ENCODE data around the gene KANK3. TPM values are rescaled to one million over a fixed set of nuclear protein-coding genes. Genes with fewer than 3 reads are reported as not detected.
"Not testable (repeated sequence)": the region's sequence is repeated elsewhere in the genome, so short reads cannot be mapped to it uniquely, and the experiment has no call there.

Gene KANK3
- total RNA-seq, 2 experiments from 2014 or later: 1.3 to 2.7 TPM

DNA sequence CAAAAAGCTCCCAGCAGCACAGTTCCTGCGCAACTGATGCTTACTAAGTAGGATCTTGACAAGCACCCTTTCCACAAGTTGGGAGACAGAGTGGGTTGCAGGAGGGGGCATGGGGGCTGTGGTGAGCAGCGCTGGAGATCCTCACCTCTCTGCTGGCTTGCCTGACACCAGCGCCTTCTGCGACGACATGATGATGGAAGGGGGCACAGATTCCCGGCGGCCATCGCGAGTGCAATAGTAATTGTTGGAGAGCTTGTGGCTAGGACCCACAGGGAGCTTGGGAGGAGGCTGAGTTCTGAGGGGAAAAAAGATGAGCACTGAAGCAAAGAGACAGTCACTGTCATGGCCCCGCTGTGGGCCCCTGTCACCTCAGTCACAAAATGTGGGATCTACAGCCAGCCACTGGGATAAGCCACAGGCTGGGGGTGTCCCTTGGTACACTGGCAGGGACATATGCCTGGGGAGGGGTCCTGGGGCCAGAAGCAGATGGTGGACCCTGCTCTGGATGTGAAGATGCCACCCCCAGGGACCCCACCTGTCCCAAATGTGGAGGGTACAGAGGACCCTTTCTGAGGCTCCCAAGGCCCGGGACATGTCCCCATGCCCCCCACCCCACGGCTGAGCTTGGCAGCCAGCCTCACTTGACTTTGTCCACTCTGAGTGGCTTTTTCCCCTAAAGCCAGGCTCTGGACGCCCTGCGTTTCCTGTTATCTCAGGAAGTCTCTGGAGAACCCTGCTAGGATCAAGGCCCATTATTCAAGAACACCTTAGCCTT, 26.5 kb downstream of the KANK3 start:
- H3K9me3 Mint-ChIP-seq: no peaks in the 10 kb centered on the region
- no peaks in the 10 kb centered on the region for H3K27me3 Mint-ChIP-seq
- POLR2A ChIA-PET: no interaction called here
- no peak for DNase-seq
- H3K4me3 Mint-ChIP-seq: no peak overlapping the region
- CTCF ChIA-PET: no interaction called here
- peaks cover 21% of the 10 kb centered on the region for H3K4me1 Mint-ChIP-seq
- H3K36me3 Mint-ChIP-seq (ENCODE audit: low read depth): peaks cover 14% of the 10 kb centered on the region
- H3K27ac Mint-ChIP-seq: no peak overlapping the region

GRCh38 chr19:8314981-8315640, 28.0 kb downstream of the KANK3 start:
- H3K27ac Mint-ChIP-seq, H3K9me3 Mint-ChIP-seq: not testable (repeated sequence)

GRCh38 chr19:8311461-8312260, 31.4 kb downstream of the KANK3 start:
- POLR2A ChIA-PET: no interaction called here
- H3K27ac Mint-ChIP-seq: no peak overlapping the region
- no peaks in the 10 kb centered on the region for H3K9me3 Mint-ChIP-seq
- CTCF ChIA-PET: interaction anchor here (0.6 to 1.1 kb wide), 4 partner anchors 9 to 367 kb away, joined by 3 to 4 read pairs (median 4); no protein-coding TSS in a partner anchor
- H3K4me1 Mint-ChIP-seq: peaks cover 27% of the 10 kb centered on the region
- no peak overlapping the region for H3K4me3 Mint-ChIP-seq
- peaks cover 21% of the 10 kb centered on the region for H3K36me3 Mint-ChIP-seq (ENCODE audit: low read depth)
- DNase-seq: no peak
- no peaks in the 10 kb centered on the region for H3K27me3 Mint-ChIP-seq

More at GRCh38 chr19:8314981-8315640, 28.0 kb downstream of the KANK3 start:
- POLR2A ChIA-PET, DNase-seq, H3K27me3 Mint-ChIP-seq, H3K4me3 Mint-ChIP-seq, CTCF ChIA-PET: not testable (repeated sequence)
- Mint-ChIP-seq H3K36me3 (ENCODE audit: low read depth) (peaks cover 14% of the 10 kb centered on the region), H3K4me1 (peaks cover 14% of the 10 kb centered on the region)

- Mint-ChIP-seq H3K9me3 (no peaks in the 10 kb centered on the region), H3K36me3 (ENCODE audit: low read depth) (peaks cover 18% of the 10 kb centered on the region), H3K27ac (no peak overlapping the region), H3K4me1 (peaks cover 34% of the 10 kb centered on the region), H3K27me3 (no peaks in the 10 kb centered on the region), H3K4me3 (no peak overlapping the region)
- ChIA-PET POLR2A (no interaction called here), CTCF (interaction anchor here (0.9 to 1.1 kb wide), 3 partner anchors 8 to 366 kb away, joined by 3 to 4 read pairs (median 4); no protein-coding TSS in a partner anchor)
- DNase-seq: no peak
Observed at GRCh38 chr19:8310342-8311055, 32.6 kb downstream of the KANK3 start.

GRCh38 chr19:8308891-8309291, 34.2 kb downstream of the KANK3 start:
- Mint-ChIP-seq H3K36me3 (ENCODE audit: low read depth) (peaks cover 22% of the 10 kb centered on the region), H3K9me3 (no peaks in the 10 kb centered on the region), H3K27me3 (no peaks in the 10 kb centered on the region), H3K4me1 (peaks cover 35% of the 10 kb centered on the region), H3K27ac (peak overlapping the region; percentile 79), H3K4me3 (peak overlapping the region; percentile 78)
- ChIA-PET POLR2A (no interaction called here), CTCF (no interaction called here)
- no peak for DNase-seq

DNA sequence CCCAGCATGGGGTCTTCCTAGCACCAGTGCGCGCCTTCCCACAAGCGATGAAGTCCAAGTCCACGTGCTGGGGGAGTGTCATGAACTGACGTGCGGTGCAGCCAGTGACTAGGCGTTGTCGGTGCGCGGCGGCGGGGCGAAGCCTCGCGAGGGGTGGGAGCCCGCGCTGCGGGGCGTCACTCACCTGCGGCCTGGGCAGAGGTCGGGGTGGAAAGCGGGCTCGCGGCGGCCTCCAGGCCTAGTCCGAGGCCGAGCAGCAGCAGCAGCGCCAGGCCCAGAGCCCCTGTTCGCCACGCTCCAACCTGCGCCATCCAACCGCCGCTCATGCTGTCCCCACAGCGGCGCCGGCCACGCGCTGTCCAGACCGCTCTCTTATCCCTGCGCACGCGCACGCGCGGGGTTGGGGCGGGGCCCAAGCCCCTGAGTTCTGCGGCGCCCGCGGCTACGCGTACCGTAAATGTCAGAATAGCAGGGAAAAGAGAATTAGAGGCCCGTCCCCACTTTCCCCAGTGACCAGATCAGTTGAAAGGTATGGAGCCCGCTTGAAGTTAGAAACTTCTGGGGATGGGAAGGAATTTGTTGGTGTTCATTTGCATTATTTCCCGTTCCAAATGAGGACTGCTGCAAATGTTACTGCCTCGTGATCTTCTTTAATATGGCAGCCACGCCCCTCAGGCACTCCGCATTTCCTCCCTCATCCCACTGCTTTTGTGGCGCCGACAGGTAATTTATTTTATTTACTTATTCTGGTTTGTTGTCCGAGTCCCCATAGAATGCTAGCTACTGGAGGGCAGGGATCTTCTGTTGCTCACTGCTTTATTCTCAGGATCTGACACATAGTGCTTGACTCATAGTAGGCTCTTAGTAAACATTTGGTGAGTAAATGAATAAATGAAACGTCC, 34.8 kb downstream of the KANK3 start, which contains the start of gene CD320:
Gene CD320 (minus strand): TSS at position 394 of the 902 bp plus-strand sequence. CDS start 68 bp downstream, at position 326.
- Mint-ChIP-seq H3K27ac (peak within 1 kb of the TSS; percentile 83), H3K27me3 (no peaks in the 10 kb centered on the region), H3K4me3 (peak within 1 kb of the TSS; percentile 78), H3K9me3 (no peaks in the 10 kb centered on the region), H3K36me3 (ENCODE audit: low read depth) (peaks cover 22% of the 10 kb centered on the region), H3K4me1 (peaks cover 35% of the 10 kb centered on the region)
- ChIA-PET POLR2A (no interaction called here), CTCF (no interaction called here)
- peak; percentile 87 for DNase-seq

GRCh38 chr19:8307400-8307964, 35.6 kb downstream of the KANK3 start:
- Mint-ChIP-seq H3K36me3 (ENCODE audit: low read depth) (peaks cover 22% of the 10 kb centered on the region), H3K27ac (peak overlapping the region; percentile 83), H3K9me3 (no peaks in the 10 kb centered on the region), H3K4me3 (peak overlapping the region; percentile 78), H3K4me1 (peaks cover 35% of the 10 kb centered on the region), H3K27me3 (no peaks in the 10 kb centered on the region)
- POLR2A ChIA-PET: no interaction called here
- CTCF ChIA-PET: interaction anchor here (0.6 kb wide), 1 partner anchor 381 kb away, joined by 3 read pairs; the partner anchor contains the start of gene CTXN1
- no peak for DNase-seq

DNA sequence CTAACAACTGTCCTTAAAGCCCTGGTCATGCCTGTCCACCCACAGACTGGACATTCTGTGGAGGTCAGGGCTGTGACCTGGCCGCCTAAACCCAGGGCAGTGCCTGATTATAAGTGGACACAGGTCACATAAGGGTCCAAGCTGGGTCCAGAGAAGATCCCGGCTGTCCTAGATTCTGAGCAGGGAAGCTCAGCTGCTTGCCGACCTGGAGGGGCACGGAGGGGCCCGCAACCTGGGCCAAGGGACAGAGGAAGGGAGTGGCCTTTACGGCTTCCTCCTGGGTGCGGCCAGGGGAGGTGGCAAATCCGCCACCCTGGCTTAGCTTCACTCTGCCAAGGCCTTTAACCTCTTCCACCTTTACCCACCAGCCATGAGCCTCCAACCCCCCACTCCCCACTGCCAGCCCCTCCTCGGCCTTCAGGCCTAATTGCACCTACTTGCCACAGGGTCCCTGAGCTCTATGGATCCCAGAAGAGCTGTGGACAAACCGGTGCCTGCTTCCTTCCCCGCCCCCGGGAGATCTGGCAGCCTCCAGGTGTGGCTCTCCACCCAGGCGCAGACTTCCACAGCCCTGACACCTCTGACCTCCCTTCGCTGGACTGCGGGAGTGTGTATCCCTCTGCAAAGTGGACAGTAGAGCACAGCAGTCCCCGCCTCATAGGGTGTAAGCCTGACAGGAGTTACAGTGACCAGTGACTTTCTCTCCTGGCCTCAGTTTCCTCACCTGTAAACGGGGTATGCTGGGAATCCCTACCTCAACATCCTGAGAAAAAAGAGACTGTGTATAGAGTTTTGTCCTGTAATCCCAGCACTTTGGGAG, 36.6 kb downstream of the KANK3 start:
- Mint-ChIP-seq H3K27ac (peak overlapping the region; percentile 83), H3K4me3 (peak overlapping the region; percentile 78), H3K36me3 (ENCODE audit: low read depth) (peaks cover 24% of the 10 kb centered on the region), H3K4me1 (peaks cover 35% of the 10 kb centered on the region), H3K9me3 (no peaks in the 10 kb centered on the region), H3K27me3 (no peaks in the 10 kb centered on the region)
- peak; percentile 5 for DNase-seq
- ChIA-PET POLR2A (no interaction called here), CTCF (interaction anchor here (1.3 kb wide), 1 partner anchor 14 kb away, joined by 4 read pairs; no protein-coding TSS in a partner anchor)

- no peaks in the 10 kb centered on the region for H3K27me3 Mint-ChIP-seq
- peaks cover 18% of the 10 kb centered on the region for H3K36me3 Mint-ChIP-seq (ENCODE audit: low read depth)
- H3K9me3 Mint-ChIP-seq: no peaks in the 10 kb centered on the region
- no peak overlapping the region for H3K4me3 Mint-ChIP-seq
- ChIA-PET POLR2A (no interaction called here), CTCF (interaction anchor here (1.3 kb wide), 1 partner anchor 14 kb away, joined by 4 read pairs; no protein-coding TSS in a partner anchor)
- peak; percentile 5 for DNase-seq
- peaks cover 35% of the 10 kb centered on the region for H3K4me1 Mint-ChIP-seq
- peak overlapping the region; percentile 60 for H3K27ac Mint-ChIP-seq
Observed at GRCh38 chr19:8305798-8306197, 37.3 kb downstream of the KANK3 start.

DNA sequence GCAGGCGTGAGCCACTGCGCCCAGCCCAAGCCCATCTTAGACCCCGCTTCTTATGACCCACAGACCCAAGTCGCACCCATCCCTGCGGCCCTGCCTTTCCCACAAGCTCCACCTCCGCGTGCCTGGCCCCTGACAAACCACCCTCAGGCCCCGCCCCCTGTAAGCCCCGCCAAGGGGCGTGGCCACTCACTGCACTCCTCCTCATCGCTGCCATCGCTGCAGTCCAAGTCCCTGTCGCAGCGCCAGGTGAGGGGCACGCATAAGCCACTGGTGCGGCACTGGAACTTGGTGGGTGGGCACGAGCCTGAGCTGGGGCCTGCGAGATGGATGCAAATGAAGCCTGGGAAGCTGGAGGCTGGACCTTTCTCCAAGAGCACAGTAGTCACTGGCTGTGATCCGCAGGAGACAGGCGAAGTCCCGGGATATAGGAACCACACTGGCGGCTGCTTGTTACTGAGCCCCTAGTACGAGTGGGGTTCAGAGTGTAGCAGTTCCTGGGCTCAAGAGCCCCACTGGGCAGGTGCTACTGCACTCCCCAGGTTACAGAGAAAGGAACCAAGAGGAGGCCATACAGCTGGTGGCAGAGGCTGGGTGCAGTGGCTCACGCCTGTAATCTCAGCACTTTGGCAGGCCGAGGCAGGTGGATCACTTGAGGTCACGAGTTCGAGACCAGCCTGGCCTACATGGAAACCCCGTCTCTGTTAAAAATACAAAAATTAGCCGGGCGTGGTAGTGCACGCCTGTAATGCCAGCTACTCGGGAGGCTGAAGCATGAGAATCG, 38.0 kb downstream of the KANK3 start:
- Mint-ChIP-seq H3K4me1 (peaks cover 35% of the 10 kb centered on the region), H3K9me3 (no peaks in the 10 kb centered on the region), H3K36me3 (ENCODE audit: low read depth) (peaks cover 18% of the 10 kb centered on the region), H3K27me3 (no peaks in the 10 kb centered on the region), H3K4me3 (no peak overlapping the region), H3K27ac (no peak overlapping the region)
- DNase-seq: peak; percentile 25
- ChIA-PET CTCF (interaction anchor here (1.3 kb wide), 1 partner anchor 15 kb away, joined by 4 read pairs; no protein-coding TSS in a partner anchor), POLR2A (no interaction called here)
